CMK (cell line): ENCODE results near the gene NAGLU.

Experiments
- DNase-seq: peaks from one replicate; pipeline ENCODE4 v3.0.0-alpha.2; 2010; ENCODE audit warnings: low read depth

Gene NAGLU

DNA sequence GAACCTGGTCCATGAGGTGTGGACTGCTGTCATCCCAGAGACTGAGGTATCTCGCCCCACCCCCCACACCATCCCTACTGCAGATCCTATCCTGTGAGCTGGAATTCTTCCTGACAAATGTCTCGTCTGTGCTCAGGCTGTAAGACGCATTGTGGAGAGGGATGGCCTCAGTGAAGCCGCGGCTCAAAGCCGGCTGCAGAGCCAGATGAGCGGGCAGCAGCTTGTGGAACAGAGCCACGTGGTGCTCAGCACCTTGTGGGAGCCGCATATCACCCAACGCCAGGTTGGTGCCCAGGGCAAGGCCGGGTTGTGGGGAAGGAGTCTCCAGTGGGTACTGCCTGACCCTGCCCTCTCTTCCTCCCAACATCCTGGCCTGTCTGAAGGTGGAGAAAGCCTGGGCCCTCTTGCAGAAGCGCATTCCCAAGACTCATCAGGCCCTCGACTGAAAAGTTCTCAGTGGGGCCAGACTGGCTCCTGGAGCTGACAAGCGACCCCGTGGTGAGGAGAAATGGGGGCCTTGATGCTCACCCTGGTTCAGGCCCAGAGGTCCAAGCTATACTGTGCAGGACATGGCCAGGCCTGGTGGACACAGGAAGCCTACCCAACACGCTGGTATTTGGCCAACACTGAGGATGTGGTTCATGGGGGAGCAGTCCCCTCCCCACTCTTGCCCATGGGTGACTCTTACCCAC is 29.6 kb downstream of the NAGLU start:
- no peak for DNase-seq

DNA sequence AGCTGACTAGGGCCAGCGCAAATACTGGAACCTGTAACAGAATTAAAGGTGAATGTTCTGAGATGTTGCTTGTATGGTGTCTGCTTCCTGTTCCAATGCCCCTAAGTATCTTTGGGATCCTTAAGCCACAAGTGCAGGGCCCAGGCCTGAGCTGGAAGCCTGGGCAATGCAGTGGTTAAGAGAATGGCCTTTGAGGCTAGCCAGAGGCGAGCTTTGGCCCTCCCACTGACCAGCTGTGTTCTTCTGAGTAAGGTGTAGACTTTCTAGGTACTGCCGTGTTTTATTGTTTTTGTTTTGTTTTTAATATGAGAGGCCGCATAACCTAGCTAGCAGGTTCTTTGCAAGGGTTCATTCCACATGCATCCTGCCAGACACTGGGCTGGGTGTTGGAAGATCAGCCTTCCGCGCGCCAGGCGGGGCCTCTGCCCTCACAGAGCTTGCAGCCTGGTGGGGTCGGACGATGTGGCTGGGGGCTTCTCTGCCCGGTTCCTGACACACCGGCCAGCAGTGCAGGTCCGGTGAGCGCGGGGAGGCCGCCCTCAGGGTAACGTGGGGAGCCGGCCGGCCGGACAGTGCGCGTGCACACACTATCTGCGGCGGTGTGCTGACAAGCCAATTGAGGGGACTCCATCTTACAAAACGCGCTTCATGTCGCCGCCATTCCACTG is 30.3 kb downstream of the NAGLU start:
- DNase-seq, result no peak

GRCh38 chr17:42566883-42567573 is 31.0 kb downstream of the NAGLU start, which contains the start of gene MLX:
MLX (plus strand) TSS chr17:42567100; CDS start chr17:42567125, 25 bp downstream.
- DNase-seq, result peak; percentile 93

DNA sequence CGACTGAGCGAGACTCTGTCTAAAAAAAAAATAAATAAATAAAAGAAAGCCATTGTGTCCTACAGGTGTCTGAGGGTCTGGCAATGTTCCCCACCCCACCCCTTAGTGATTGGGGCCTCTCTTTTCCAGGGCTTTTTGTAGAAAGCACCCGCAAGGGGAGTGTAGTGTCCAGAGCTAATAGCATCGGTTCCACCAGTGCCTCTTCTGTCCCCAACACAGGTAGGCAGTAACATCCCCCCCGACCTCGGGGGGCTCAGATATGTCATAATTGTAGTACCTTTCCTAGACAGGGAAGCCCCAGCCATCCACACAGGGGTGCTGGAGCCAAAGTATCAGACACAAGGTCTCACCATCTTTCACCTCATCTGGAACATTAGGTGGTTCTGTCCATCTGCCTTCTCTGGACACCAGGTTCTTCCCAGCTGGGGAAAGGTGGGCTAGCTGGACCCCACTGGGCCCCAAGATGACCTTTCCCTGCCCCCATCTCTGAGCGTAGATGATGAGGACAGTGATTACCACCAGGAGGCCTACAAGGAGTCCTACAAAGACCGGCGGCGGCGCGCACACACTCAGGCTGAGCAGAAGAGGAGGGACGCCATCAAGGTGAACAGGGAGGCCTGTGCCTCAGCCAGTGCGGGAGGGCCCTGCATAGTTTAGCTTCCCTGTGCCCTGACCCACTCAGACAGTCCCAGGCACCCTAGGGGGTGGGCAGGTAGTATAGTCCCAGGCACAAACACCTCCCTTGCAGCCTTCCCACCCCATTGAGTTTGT is 32.5 kb downstream of the NAGLU start:
- no peak for DNase-seq

DNA sequence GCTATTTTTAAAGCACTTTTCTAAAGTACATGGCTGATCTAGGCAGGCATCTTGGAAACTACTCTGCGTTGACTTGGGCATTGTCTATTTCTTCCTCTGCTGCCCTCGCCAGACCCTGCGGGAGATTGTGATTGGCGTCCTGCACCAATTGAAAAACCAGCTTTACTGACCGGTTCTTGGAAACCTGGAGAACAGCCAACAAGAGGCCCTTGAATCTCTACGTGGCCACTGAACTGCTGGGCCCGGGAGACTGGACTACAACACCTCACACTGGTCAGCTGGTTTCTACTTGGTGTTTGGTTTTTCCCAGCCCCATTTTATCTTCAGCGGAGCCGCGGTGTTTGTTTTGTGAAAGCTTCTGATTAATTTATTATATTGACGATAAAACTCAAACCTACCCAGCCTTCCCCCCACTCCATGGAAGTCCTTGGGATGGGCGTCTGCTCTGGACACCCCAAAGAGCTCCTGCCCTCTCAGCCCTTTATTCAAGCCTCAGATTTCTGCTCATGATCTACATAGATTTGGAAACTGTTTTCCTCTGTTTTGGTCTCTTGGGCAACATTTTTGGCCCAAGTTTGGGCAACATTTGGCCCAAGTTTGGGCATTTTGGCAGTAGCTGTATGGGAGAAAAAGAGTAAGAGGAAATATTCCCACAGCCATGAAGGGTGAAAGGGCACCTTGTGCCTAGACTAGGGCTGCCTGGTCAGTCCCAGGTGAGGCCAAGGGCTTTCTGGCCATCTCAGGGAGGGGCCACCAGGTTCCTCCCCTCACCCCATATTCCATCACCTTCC is 35.6 kb downstream of the NAGLU start:
- no peak for DNase-seq

- no peak for DNase-seq
Measured at GRCh38 chr17:42573095-42573494, 37.1 kb downstream of the NAGLU start.

DNA sequence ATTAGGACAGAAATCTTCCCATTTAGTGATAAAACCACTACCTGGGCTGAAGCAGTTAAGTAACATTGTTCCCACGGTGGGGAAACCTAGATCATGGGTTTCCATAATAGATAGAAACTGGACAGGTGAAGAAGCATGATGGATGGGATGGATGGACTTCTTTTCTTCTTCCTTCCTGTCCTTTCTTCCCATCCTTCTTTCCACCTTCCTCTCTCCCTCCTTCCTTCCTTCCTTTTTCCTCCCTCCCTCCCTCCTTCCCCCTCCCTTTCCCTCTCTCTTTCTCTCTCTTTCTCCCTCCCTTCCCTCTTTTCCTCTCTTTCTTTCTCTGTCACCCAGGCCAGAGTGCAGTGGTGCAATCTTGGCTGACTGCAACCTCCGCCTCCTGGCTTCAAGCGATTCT is 38.4 kb downstream of the NAGLU start:
- DNase-seq, result no peak

DNA sequence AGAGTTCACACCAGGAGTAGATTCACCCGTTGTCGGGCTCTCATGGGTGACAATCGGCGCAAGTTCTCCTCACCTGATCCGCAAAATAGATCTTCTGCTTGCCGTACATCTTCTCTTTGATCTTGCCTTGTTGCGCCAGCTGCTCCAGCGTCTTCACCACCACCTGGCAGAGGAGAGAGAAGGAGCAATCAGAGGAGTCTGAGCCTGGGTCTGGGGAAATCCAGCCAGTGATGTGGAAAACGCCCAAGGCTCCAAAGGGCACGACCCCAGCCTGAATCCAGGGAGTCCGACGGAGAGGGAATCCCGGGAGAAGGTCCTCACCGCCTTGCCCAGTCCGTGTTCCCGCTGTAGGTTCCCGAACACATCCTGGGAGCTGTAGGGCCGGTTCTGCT is 41.1 kb downstream of the NAGLU start:
- DNase-seq, result no peak

DNA sequence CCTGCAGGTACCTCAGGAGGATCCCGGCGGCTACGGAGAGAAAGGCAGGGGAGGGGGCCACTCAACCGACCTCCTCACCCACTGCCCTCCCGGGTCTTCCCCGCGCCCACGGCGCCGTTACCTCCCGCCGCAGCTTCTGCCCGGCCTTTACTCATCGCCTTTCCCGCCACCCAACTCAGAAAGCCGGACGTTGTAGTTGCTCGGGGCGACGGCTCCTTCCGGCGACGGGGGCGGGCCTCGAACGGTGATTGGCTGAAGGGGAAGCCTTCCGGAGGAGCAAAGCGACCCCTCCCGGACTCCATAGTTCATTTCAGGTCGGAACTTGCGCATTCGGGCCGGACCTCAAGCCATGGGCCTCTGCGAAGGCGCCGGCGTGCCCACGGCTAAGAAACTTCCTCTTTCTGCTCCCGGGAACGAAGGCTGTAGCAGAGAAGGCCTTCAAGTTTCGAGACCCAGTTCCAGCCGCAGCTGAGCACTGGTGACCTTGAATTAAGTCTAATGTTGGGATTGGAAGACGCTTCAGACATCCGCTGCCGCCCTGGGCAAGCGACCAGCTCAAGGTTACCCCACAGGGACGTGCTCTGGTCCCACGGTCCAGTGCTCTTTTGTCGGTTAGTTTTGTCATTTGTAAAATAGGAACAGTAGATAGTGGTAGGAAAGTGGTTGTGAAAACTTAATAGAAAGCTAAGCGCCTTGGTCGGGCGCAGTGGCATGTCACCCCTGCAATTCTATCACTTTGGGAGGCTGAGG is 41.7 kb downstream of the NAGLU start, which contains the start of gene PSMC3IP:
Gene PSMC3IP, minus strand, starts transcription at position 198 of the 750 bp plus-strand sequence. Its CDS starts 43 bp downstream, at position 155.
- peak; percentile 83 for DNase-seq

GRCh38 chr17:42578282-42578869 is 42.3 kb downstream of the NAGLU start:
- DNase-seq, result peak; percentile 86

DNA sequence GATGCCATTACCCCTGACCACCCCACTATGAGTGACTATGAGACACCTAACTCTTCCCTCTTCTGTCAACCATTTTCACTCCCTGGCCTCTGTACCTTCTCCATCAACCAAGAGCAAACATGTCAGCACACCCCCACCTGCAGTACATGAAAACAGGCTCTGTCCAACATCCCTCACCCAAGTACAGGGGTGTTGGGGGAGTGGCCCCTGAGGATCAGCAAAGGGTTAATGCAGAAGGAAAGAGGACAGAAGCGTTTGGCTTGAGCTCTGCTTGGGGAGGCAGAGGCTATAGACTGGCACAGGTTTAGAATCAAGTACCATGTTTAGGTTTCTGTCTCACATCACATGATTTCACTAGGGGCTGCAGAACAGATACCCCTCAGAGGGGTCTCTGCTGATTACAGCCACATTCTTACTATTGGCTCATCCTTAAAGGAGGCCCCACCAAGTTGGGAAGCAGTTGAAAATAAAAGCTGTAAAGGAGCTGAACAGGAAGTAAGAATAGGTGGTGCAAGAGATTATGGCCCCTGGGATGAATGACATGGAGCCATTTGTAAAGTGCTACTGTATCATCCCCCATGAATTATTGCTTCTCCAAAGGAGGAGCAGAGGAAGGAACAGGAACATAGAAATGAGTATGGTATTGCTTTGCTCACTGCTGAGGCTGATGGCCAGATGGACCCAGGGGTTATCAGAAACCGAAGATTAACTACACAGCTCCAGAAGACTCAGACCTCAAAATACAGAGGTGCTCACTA is 43.9 kb downstream of the NAGLU start:
- DNase-seq, result no peak

GRCh38 chr17:42581744-42582270 is 45.8 kb downstream of the NAGLU start:
- DNase-seq, result no peak

GRCh38 chr17:42584880-42585279 is 48.8 kb downstream of the NAGLU start:
- DNase-seq, result no peak

- no peak for DNase-seq
Measured at GRCh38 chr17:42585353-42585752, 49.3 kb downstream of the NAGLU start.

DNA sequence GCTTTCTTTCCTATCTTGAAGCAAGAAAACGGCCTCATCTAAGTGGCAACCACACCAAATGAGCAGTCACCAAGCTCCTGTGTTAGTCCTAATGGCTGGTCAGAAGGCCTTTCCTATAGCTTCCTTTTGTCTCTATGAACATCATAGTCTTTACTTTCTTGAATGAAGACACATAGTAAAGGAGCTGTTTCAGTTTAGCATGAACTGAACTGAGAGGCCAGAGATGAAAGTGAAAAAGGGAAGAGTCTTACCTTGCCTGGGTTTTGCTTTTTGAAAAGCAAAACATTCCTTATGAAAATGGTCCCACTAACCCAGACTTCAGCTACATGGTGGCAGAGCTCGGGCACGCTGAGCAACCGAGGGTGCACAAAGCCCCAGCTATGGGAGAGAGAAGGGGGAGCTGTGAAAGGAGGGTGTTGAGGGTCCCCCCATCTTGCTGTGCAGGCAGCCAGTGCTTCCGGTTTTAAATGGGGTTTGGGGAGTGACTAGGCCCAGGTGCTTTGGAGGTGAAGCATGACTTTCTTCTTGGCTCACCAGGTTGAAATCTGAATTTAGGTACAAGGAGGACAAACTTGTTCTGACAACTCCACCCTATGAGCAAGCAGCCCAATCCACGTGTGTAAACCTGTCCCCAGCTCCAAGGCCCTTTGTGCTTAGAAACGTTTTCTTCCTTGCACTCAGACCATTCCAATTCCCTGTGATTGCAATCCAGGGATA is 50.6 kb downstream of the NAGLU start:
- no peak for DNase-seq

- DNase-seq, result no peak
Measured at GRCh38 chr17:42590886-42591285, 54.8 kb downstream of the NAGLU start.

GRCh38 chr17:42591411-42591810 is 55.4 kb downstream of the NAGLU start:
- no peak for DNase-seq
